GM19035 (cell line): ENCODE results near the gene PGS1.
"Not testable (repeated sequence)": the region's sequence is repeated elsewhere in the genome, so short reads cannot be mapped to it uniquely, and the experiment has no call there.

Experiments used
- ATAC-seq: cut with Tn5 transposase; IDR thresholded peaks from one replicate; pipeline ENCODE4 v1.9.1; 2021; ENCODE audit not compliant: unreplicated experiment

The PGS1 gene

DNA sequence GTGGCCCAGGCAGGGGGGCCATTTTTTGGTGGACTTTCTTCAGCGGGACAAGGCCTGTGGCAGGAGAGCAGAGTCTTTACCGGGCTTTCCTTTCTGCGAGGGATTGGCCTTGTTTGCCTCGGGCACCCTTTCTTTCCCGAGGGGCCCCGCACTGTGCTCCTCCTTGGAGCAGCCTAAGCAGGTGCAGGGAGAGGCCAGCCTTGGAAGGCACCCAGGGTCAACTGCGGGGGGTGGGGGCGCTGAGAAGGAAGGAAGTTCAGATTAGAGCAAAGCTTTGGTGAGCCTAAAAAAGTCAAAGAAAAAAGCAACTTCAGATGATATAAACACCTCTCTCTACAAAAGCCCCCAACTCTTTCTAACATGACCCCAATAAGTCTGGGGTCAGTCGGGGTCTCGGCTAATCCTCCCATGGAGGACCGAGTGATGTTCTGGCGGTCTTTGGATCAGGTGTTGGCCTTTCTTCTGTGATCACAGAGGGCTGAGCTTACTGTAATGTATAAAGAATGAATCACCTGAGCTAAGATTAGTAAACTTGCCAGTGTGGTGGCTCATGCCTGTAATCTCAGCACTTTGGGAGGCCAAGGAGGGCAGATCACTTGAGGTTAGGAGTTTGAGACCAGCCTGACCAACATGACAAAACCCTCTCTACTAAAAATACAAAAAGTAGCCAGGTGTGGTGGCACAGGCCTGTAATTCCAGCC, 63.0 kb downstream of the PGS1 start:
- ATAC-seq: no peak

- no peak for ATAC-seq
Observed at GRCh38 chr17:78442648-78443218, 64.3 kb downstream of the PGS1 start.

DNA sequence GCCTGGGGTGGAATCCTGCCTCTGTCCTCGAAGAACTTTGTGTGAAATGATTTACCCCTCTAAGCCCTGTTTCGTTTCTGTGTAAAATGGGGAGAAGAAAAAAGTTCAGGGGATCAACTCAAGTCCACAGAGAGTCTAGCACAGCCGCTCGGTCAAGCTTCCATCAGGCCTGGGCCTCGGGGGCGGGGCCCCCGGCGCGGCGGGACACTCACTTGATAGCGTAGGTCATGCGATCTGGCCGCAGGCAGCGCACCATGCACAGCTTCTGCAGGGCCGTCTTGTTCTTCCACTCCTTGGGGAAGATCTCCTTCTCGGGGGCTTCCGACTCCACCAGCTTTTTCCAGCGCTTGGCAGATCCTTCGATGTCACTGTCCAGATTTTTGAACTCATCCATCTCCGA, 65.9 kb downstream of the PGS1 start:
- no peak for ATAC-seq

DNA sequence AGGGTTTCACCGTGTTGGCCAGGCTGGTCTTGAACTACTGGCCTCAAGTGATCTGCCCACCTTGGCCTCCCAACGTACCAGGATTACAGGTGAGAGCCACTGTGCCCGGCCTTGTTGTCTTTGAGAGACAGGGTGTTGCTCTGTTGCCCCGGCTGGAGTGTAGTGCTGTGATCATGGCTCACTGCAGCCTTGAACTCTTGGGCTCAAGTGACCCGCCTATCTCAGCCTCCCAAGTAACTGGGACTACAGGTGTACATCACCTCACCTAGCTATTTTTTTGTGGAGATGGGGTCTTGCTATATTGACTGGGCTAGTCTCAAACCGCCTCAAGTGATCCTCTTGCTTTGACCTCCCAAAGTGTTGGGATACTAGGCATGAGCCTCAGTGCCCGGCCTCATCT, 68.4 kb downstream of the PGS1 start:
- no peak for ATAC-seq

DNA sequence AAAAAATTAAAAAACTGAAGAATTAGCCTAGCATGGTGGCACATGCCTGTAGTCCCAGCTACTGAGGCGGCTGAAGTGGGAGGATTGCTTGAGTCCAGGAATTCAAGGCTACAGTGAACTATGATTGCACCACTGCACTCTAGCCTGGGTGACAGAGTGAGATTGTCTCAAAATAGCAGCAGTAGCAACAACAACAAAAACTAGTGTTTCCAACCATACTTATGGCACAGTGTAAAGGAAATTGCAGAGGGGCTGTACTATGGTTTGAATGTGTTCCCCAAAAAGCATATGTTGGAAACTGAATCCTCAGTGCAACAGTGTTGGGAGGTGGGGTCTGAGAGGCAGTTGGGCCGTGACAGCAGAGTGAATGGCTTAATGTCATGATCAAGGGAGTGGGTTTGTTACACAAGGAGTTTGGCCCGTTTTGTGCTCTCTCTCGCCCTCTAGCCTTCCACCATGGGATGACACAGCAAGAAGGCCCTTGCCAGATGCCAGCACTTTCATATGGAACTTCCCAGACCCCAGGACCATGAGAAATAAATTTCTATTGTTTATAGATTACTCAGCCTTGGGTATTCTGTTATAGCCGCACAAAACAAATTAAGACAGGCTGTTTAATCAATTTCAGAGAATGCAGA, 70.0 kb downstream of the PGS1 start:
- no peak for ATAC-seq

DNA sequence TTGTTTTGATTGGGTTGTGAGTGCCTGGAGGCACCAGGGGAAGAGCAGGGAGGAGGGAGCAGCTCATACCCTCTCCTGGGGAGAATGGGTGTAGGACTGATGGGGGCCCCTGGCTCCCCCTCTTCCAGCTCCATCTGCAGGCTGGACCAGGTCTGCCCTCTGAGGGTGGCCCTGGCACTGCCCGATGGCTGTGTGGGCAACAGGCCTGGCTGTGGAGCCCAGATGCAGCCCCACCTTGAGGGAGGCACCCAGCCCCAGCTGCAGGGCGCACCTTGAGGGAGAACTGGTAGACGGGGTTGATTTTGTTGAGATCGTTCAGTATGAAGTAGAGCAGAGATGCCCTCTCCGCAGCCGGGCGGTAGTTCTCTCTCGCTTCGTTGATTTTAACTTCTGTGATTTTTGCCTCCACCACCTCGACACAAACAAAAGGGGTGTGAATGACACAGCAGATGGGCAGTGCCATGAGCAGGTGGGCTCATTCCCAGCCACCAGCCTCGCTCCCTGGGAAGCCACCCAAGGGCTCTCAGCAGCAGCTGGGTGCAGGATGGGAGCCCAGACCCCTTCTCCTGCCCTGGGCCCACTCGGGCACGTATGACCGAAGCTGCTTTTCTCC, 71.6 kb downstream of the PGS1 start:
- ATAC-seq: no peak

GRCh38 chr17:78450696-78451345, 72.4 kb downstream of the PGS1 start:
- ATAC-seq: no peak

GRCh38 chr17:78451753-78452152, 73.3 kb downstream of the PGS1 start:
- ATAC-seq: no peak

DNA sequence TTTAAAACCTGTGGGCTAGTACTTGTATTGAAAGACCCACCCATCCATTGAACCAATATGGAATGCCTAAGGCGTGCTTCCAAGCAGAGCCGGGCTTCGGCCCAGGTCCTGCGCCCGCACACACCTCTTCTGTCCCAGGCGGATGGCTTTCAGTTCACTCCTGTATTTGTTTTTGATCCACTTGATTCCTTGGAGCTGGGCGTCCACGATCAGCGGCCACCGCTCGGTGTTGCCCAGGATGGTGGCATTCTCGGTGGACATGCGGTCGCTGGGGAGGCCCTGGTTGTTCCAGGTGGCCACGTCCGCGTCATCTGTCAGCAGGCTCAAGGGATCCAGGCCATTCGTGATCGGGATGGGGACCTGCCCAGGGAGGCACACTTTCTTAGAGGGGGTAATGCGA, 75.9 kb downstream of the PGS1 start:
- no peak for ATAC-seq

DNA sequence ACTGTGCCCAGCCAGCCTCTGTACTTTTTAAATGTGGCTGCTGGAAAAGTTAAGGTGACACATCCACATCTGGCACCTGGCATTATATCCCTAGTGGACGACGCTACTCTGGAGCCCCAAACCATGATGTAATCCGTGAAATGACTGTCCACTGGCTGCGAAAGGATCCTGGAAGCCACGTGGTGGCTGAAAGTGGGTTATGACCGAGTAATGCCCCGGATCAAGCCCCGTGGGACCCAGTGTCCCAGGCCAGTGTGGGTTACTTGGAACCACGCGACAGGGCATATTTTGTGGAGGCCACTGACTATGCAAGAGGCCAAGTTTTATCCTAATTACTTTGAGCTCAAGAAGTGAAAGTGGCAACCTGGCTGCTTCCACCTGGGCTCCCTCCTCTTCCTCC, 79.6 kb downstream of the PGS1 start:
- no peak for ATAC-seq

DNA sequence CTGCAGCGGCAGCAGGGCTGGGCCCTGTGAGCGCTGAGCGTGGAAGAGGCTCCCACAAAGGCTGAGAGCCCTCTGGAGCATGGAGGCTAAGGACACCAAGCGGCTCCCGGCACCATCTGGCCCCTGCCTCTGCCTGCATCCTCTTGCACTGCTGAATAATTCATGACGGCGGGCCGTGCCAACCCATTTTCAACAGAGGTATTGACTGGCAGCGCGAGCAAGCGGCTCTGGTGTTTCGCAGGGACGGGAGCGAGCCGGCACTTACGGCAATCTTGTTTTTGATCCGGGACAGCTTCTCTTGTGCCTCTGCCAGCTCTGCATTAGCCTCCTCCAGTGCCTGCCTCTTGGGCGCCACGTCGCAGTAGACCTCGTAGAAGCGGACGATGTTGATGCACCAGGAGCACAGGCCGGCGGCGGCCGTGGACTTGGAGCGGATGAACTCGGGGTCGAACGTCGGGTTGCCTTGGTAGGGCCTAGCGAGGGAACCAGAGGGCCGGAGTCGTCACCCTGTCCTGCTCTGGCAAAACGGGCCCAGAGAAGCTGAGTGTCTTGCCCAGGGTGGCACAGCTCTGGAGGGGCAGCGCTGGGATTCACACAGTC, 80.4 kb downstream of the PGS1 start:
- ATAC-seq: no peak

DNA sequence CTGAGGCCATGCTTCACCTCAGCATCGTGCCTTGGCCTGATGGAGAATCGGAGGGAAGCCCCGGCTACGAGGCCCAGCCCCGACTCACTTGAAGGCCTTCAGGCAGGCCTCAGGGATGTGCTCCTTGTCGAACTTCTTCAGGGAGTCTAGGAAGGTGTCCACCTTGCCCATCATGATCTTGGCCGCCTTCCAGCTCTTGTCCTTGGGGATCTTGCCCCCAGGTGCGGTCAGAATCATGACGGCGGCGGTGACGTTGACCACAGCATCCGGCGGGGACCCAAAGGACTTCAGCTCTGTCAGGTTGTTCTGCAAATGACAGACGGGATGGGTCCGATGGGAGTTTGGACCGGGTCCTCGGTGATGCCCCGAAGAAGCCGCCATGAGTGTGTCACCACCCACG, 81.2 kb downstream of the PGS1 start:
- ATAC-seq: no peak

DNA sequence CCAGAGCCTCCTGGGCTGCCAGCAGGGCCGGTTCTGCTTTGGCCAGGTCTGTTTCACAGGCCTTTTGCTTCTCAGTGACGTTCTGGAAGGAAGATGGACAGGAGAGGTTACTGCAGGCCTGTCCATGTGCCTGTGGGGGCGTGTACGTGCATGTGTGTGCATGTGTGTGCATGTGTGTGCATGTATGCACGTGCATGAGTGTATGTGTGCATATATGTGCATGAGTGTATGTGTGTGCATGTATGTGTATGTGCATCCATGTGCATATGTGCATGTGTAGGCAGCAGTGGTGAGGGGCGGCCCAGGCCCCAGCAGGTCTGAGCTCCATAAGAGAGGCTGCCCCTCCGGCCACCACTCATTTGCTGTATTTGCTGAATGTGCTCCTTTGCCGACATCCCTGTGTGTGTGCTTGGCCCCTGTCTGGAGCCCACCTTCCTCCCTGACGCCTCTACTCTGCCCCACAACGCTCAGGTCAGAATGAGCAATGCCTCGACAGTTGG, 81.8 kb downstream of the PGS1 start:
- ATAC-seq: no peak

- no peak for ATAC-seq
Observed at GRCh38 chr17:78460951-78461798, 82.7 kb downstream of the PGS1 start.

- no peak for ATAC-seq
Observed at GRCh38 chr17:78461799-78462053, 83.3 kb downstream of the PGS1 start.

- ATAC-seq: no peak
Observed at GRCh38 chr17:78462148-78462547, 83.7 kb downstream of the PGS1 start.

DNA sequence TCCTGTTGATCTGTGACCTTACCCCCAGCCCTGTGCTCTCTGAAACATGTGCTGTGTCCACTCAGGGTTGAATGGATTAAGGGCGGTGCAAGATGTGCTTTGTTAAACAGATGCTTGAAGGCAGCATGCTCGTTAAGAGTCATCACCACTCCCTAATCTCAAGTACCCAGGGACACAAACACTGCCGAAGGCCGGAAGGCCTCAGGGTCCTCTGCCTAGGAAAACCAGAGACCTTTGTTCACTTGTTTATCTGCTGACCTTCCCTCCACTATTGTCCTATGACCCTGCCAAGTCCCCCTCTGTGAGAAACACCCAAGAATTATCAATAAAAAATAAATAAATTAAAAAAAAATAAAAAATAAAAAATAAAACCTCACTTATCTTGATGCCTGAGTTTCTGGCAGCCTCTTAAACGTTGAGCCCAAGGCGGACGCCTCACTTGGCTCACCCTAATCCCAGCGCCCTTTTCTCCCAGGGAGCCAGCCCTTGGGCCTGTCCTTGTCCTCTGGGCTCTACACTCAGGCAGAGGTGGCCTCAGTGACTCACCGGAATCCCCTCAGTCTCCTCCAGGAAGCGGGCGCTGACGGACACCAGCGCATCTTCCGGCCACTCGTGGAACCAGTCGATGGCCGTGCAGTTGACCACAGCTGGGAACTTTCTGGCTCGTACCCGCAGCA, 87.8 kb downstream of the PGS1 start:
- ATAC-seq: not testable (repeated sequence)

DNA sequence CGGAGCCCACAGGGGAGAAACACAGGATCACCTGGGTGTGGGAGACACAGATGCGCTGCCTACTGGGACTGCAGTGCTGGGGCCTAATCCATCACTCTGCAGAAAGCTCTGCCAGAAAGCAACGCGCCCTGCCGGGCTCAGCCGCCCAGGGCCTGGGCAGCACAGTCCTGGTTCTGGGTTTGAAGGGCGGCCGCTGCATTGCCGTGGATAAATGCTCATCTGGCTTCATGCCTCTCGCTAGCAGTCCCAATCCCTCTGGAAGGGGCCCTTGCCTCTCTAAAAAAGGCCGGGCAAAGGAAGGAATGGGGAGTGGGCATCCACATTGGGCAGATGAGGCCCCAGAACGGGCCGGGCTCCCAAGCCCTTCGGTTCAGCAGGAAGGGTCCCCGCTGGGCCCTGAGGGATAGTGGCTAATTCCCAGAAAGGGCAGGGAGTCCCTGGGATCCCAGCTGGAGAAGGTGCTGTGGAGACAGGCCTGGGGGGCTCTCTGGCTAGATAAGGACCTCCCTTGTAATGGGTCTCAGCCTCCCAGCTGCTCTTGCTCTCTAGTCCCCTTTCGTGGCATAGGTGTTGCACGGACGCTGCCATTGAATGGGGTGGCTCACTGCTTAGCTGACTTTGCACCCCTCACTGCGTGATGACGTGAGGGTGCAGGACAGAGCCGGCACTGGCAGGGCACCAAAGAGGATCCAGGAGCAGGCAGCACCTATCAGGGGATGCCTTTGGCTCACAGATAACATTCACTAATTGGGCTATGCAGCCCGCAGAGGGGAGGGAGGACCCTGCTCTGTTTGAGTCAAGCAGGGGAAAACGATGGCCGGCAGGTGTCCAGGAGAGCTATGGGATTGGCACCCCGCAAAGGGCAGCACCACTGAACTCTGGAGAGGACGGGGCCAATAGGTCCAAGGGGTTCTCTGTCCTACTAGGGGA, 88.6 kb downstream of the PGS1 start:
- ATAC-seq: no peak

DNA sequence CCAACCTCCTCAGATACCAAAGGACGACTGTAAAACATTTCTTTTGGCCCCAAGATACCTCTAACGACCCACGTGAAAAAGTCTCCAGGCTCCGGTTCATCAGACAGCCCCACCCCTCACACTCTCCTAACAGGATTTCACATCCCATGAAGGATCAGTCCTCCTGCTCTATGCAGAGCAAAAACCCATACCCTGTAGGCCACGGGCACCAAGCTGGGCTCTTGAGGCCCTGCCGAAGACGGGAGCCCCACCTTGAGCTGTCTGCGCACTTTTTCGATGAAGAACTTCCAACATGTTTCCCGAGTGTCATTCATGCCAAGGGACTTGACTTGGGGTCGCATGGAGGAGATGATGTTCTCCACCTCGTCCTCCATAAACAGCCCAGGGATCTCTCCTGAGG, 89.9 kb downstream of the PGS1 start:
- no peak for ATAC-seq
